ENCODE results near the gene MEIS1.

DNA sequence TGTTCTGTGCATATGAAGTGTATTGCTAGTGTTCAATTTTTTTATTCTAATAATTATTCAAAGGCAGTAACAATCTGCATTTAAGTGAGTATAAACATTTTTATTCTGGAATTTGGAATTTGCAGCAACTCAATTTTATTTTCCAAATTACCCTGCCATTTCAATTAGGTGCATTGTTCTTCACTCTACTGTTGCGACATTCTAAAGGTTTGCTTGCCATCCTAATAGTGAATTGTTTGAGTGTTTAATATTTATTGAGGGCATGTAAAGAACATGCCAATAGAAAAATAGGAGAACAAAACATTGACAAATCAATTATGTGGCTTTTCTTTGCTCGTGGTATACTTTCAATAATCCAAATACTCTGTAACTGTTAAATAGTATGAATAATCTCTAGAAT, 18.0 kb downstream of the MEIS1 start:
- TF ChIP-seq, protein P1, sequence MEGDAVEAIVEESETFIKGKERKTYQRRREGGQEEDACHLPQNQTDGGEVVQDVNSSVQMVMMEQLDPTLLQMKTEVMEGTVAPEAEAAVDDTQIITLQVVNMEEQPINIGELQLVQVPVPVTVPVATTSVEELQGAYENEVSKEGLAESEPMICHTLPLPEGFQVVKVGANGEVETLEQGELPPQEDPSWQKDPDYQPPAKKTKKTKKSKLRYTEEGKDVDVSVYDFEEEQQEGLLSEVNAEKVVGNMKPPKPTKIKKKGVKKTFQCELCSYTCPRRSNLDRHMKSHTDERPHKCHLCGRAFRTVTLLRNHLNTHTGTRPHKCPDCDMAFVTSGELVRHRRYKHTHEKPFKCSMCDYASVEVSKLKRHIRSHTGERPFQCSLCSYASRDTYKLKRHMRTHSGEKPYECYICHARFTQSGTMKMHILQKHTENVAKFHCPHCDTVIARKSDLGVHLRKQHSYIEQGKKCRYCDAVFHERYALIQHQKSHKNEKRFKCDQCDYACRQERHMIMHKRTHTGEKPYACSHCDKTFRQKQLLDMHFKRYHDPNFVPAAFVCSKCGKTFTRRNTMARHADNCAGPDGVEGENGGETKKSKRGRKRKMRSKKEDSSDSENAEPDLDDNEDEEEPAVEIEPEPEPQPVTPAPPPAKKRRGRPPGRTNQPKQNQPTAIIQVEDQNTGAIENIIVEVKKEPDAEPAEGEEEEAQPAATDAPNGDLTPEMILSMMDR (optimal IDR thresholded peaks at IDR 0.05 in 1 of 3, IDR thresholded peaks at IDR 0.05 in 1 of 3, conservative IDR thresholded peaks at IDR 0.05 in 1 of 3; ENCODE audit: extremely low read depth in 1 of 3, insufficient read depth in 2 of 3, low read length in 3 of 3) = no peak
- no peak for TF ChIP-seq EZH2 (IDR thresholded peaks at IDR 0.05; ENCODE audit: low read length)

Measured in keratinocyte (primary cell).